ENCODE measurements around the gene DESI1. TPM values are rescaled to one million over a fixed set of nuclear protein-coding genes. Genes with fewer than 3 reads are reported as not detected.
"Not testable (repeated sequence)": the region's sequence is repeated elsewhere in the genome, so short reads cannot be mapped to it uniquely, and the experiment has no call there.

Gene DESI1
- total RNA-seq, 1 donor from 2014 or later = 22.7 TPM

- H3K9me3 Mint-ChIP-seq; H3K27ac ChIP-seq; H2AFZ ChIP-seq (replicated peaks); H3K4me1 Mint-ChIP-seq; H3K4me2 ChIP-seq; H3F3A ChIP-seq (ENCODE audit: low read depth); H3K4me3 ChIP-seq; H3K27ac Mint-ChIP-seq; H3K27me3 Mint-ChIP-seq (ENCODE audit: insufficient read depth, low read depth); H3K27me3 ChIP-seq; H3K4me1 ChIP-seq; H3K9me3 ChIP-seq (ENCODE audit: low read depth); DNase-seq (ENCODE audit: low spot score); H3K9ac ChIP-seq; H3K4me3 Mint-ChIP-seq: not testable (repeated sequence)
- H3K36me3 Mint-ChIP-seq = peaks cover 53% of the 10 kb centered on the region
- Histone ChIP-seq H3K36me3 (peaks cover 28% of the 10 kb centered on the region), H3K79me2 (ENCODE audit: low read depth) (peaks cover 79% of the 10 kb centered on the region), H4K20me1 (ENCODE audit: low read depth) (peaks cover 24% of the 10 kb centered on the region)
Observed at GRCh38 chr22:41631115-41631514, 10.3 kb upstream of the DESI1 start.

DNA sequence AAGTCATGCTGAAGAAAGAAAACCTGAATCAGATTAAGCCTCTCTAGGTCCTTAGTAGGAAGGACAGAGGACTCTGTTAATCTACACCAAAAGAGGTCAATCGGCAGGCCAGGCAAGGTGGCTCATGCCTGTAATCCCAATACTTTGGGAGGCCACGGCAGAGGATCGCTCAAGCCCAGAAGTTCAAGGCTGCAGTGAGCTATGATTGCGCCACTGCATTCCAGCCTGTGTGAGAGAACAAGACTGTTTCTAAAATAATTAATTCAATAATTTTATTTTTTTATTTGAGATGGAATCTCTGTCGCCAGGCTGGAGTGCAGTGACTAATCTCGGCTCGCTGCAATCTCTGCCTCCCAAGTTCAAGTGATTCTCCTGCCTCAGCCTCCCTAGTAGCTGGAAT is 4.7 kb upstream of the DESI1 start:
- Histone ChIP-seq H3K4me2 (no peak overlapping the region), H2AFZ (replicated peaks) (no peak overlapping the region), H3K27me3 (no peaks in the 10 kb centered on the region), H3K4me3 (no peak overlapping the region), H3K4me1 (peaks cover 7% of the 10 kb centered on the region), H4K20me1 (ENCODE audit: low read depth) (peaks cover 29% of the 10 kb centered on the region), H3K9me3 (ENCODE audit: low read depth) (no peaks in the 10 kb centered on the region), H3K9ac (no peak overlapping the region), H3K79me2 (ENCODE audit: low read depth) (peaks cover 88% of the 10 kb centered on the region), H3K27ac (no peak overlapping the region), H3K36me3 (peaks cover 41% of the 10 kb centered on the region), H3F3A (ENCODE audit: low read depth) (peaks cover 26% of the 10 kb centered on the region)
- H3K36me3 Mint-ChIP-seq = peaks cover 49% of the 10 kb centered on the region
- H3K4me3 Mint-ChIP-seq = no peak overlapping the region
- no peak for DNase-seq (ENCODE audit: low spot score)
- TF ChIP-seq, protein P1, sequence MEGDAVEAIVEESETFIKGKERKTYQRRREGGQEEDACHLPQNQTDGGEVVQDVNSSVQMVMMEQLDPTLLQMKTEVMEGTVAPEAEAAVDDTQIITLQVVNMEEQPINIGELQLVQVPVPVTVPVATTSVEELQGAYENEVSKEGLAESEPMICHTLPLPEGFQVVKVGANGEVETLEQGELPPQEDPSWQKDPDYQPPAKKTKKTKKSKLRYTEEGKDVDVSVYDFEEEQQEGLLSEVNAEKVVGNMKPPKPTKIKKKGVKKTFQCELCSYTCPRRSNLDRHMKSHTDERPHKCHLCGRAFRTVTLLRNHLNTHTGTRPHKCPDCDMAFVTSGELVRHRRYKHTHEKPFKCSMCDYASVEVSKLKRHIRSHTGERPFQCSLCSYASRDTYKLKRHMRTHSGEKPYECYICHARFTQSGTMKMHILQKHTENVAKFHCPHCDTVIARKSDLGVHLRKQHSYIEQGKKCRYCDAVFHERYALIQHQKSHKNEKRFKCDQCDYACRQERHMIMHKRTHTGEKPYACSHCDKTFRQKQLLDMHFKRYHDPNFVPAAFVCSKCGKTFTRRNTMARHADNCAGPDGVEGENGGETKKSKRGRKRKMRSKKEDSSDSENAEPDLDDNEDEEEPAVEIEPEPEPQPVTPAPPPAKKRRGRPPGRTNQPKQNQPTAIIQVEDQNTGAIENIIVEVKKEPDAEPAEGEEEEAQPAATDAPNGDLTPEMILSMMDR (IDR thresholded peaks at IDR 0.05) = no peak
- H3K9me3 Mint-ChIP-seq = peaks cover 2% of the 10 kb centered on the region
- H3K4me1 Mint-ChIP-seq = peaks cover 14% of the 10 kb centered on the region
- peaks cover 8% of the 10 kb centered on the region for H3K27me3 Mint-ChIP-seq (ENCODE audit: insufficient read depth, low read depth)
- no peak overlapping the region for H3K27ac Mint-ChIP-seq

- TF ChIP-seq EZH2phosphoT487 (IDR thresholded peaks at IDR 0.05) = no peak
- no peak for TF ChIP-seq EZH2 (IDR thresholded peaks at IDR 0.05)
- TF ChIP-seq, protein P1 (IDR thresholded peaks at IDR 0.05) = no peak
- Histone ChIP-seq H3K4me3 (peak overlapping the region; percentile 58), H3K79me2 (ENCODE audit: low read depth) (peaks cover 87% of the 10 kb centered on the region), H4K20me1 (ENCODE audit: low read depth) (peaks cover 32% of the 10 kb centered on the region), H3K36me3 (peaks cover 19% of the 10 kb centered on the region), H3K27ac (peak overlapping the region; percentile 97), H3K27me3 (no peaks in the 10 kb centered on the region), H3K4me2 (peak overlapping the region; percentile 92), H3F3A (ENCODE audit: low read depth) (peaks cover 35% of the 10 kb centered on the region), H3K4me1 (peaks cover 17% of the 10 kb centered on the region), H3K9me3 (ENCODE audit: low read depth) (no peaks in the 10 kb centered on the region), H2AFZ (replicated peaks) (no peak overlapping the region), H3K9ac (peak overlapping the region; percentile 92)
- no peaks in the 10 kb centered on the region for H3K9me3 Mint-ChIP-seq
- peaks cover 6% of the 10 kb centered on the region for H3K27me3 Mint-ChIP-seq (ENCODE audit: insufficient read depth, low read depth)
- H3K4me1 Mint-ChIP-seq = peaks cover 23% of the 10 kb centered on the region
- no peak for DNase-seq (ENCODE audit: low spot score)
- peak overlapping the region; percentile 98 for H3K4me3 Mint-ChIP-seq
- peaks cover 20% of the 10 kb centered on the region for H3K36me3 Mint-ChIP-seq
- peak overlapping the region; percentile 94 for H3K27ac Mint-ChIP-seq
Observed at GRCh38 chr22:41621911-41622179, 1.0 kb upstream of the DESI1 start.

- Mint-ChIP-seq H3K4me3 (peak within 1 kb of the TSS; percentile 98), H3K36me3 (peaks cover 19% of the 10 kb centered on the region), H3K27ac (peak within 1 kb of the TSS; percentile 94), H3K4me1 (peaks cover 23% of the 10 kb centered on the region), H3K27me3 (ENCODE audit: insufficient read depth, low read depth) (peaks cover 5% of the 10 kb centered on the region), H3K9me3 (no peaks in the 10 kb centered on the region)
- Histone ChIP-seq H3F3A (ENCODE audit: low read depth) (peaks cover 35% of the 10 kb centered on the region), H3K9me3 (ENCODE audit: low read depth) (no peaks in the 10 kb centered on the region), H4K20me1 (ENCODE audit: low read depth) (peaks cover 30% of the 10 kb centered on the region), H3K4me3 (peak within 1 kb of the TSS; percentile 58), H3K27ac (peak within 1 kb of the TSS; percentile 97), H2AFZ (replicated peaks) (peak within 1 kb of the TSS; percentile 80), H3K4me2 (peak within 1 kb of the TSS; percentile 92), H3K79me2 (ENCODE audit: low read depth) (peaks cover 85% of the 10 kb centered on the region), H3K27me3 (no peaks in the 10 kb centered on the region), H3K4me1 (peaks cover 17% of the 10 kb centered on the region), H3K9ac (peak within 1 kb of the TSS; percentile 92), H3K36me3 (peaks cover 19% of the 10 kb centered on the region)
- TF ChIP-seq, protein P1 (IDR thresholded peaks at IDR 0.05) = no peak
- TF ChIP-seq EZH2phosphoT487 (IDR thresholded peaks at IDR 0.05) (no peak), EZH2 (IDR thresholded peaks at IDR 0.05) (no peak)
- peak; percentile 100 for DNase-seq (ENCODE audit: low spot score)
Observed at GRCh38 chr22:41621099-41621910, 462 bp upstream of the DESI1 start, which contains the start of gene XRCC6. Gene XRCC6, plus strand, starts transcription at chr22:41621295. Its CDS starts 710 bp downstream, at chr22:41622005.
